GM13977 (cell line): ENCODE results near the gene DIO1.
"Not testable (repeated sequence)": the region's sequence is repeated elsewhere in the genome, so short reads cannot be mapped to it uniquely, and the experiment has no call there.

Experiments
- DNase-seq: peaks from one replicate; pipeline ENCODE4 v3.0.0; 2012; ENCODE audit warnings: low spot score
- in situ Hi-C: fragments of 300-500 bp; cut with MboI; formaldehyde crosslinking; loops from one replicate; pipeline ENCODE4 v1.12.0; 2022; ENCODE audit warnings: low sequenced_read_pairs, low pct_unique_long_range_greater_than_20kb, mixed read lengths, inconsistent platforms; ENCODE audit not compliant: unreplicated experiment
- TF ChIP-seq, protein P1 (sequence below): IDR thresholded peaks from 2 replicates; pipeline ENCODE4 v1.5.1; 2012; ENCODE audit warnings: mild to moderate bottlenecking, control low read depth; ENCODE audit not compliant: insufficient read depth; ENCODE audit errors: extremely low read depth, missing control alignments

The DIO1 gene

DNA sequence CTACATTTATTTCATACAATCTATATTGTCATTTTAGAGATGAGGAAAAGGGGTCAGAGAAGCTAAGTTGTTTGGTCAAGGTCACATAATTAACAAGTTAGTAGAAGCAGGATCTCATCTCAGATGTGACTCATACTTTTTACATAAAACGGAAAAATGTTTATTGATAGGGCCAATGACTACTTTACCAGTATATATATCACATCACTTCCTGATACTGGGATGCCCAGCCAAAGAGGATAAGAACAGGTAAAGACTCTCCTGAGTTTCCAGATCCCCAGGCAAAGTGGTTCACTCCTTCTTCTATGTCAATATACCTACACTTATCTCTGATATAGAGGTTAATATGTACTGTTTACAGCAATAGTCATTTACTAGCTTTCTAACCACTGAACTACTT, 25.4 kb upstream of the DIO1 start:
- no peak for DNase-seq
- in situ Hi-C loops: no loop called here
- TF ChIP-seq, protein P1, sequence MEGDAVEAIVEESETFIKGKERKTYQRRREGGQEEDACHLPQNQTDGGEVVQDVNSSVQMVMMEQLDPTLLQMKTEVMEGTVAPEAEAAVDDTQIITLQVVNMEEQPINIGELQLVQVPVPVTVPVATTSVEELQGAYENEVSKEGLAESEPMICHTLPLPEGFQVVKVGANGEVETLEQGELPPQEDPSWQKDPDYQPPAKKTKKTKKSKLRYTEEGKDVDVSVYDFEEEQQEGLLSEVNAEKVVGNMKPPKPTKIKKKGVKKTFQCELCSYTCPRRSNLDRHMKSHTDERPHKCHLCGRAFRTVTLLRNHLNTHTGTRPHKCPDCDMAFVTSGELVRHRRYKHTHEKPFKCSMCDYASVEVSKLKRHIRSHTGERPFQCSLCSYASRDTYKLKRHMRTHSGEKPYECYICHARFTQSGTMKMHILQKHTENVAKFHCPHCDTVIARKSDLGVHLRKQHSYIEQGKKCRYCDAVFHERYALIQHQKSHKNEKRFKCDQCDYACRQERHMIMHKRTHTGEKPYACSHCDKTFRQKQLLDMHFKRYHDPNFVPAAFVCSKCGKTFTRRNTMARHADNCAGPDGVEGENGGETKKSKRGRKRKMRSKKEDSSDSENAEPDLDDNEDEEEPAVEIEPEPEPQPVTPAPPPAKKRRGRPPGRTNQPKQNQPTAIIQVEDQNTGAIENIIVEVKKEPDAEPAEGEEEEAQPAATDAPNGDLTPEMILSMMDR: no peak

DNA sequence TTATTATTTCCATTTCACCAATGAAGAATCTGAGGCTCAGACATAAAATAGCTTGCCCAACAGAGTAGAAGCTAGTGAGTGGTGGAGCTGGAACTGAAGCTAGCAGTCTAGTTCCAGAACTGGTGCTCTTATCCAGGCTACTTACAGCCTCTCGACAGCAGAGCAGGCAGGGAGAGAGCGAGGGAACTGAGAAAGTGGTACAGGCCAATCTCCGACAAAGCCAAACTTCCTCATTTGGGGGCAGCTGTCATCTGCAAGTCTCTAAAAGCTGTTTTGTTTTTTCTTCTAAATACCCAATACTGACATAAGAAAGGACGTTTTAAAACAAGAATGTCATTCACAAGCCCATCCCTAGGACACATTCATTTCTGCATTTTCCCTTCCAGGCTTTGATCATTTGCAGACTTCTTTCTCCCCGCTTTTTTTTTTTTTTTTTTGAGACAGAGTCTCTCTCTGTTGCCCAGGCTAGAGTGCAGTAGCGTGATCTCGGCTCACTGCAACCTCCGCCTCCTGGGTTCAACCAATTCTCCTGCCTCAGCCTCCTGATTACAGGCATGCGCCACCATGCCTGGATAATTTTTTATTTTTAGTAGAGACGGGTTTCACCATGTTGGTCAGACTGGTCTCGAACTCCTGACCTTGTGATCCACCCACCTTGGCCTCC, 24.4 kb upstream of the DIO1 start:
- in situ Hi-C loops: no loop called here
- TF ChIP-seq, protein P1: no peak
- DNase-seq: no peak

DNA sequence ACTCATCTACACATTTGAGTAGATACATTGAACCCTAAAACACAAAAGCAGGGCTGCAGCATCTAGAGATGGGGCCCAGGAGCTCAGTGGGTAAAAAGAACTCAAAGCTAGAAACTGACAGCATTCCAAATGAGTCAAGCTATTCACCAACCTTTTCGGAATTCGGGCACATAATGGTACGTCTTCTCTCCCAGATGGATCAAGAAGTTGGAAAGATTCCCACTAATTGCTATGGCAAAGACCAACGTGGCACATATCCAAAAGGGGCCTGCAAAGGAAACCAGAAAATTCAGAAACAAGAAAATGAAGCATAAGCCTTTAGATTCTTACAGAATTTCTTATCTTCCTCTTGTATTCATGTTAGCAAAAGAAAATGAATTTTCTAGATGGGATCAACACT, 22.8 kb upstream of the DIO1 start:
- in situ Hi-C loops: no loop called here
- TF ChIP-seq, protein P1: no peak
- DNase-seq: no peak

DNA sequence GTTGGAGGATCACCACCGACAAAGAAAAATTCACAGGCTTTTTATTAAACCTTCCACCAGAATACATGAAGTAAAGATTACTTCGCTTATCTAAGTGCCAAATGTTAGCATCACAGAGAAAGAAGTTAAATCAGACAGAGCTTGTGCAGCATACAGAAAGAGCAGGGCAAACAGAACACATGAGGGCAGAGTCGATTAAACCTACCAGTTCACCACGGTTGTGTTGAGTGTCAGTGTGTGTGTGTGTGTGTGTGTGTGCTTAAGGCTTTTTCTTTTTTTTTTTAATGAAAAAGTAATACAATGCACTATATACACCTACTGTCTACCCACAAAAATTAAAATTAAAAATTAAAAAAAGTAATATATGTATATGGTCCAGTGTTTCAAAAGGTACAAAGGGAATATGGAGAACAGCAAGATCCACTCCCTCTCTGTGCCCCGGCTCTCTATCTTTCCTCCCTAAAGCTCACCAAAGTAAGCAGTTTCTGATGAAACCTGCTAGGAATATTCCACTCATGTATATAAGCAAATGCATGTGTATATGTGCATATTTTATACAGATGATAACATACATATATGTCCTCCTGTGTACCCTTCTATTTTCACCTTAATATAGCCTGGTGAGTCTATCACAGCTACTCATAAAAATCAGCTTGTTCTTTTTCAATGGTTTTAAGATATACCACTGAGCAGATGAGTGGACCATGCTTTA, 22.1 kb upstream of the DIO1 start:
- in situ Hi-C loops: no loop called here
- TF ChIP-seq, protein P1: no peak

DNA sequence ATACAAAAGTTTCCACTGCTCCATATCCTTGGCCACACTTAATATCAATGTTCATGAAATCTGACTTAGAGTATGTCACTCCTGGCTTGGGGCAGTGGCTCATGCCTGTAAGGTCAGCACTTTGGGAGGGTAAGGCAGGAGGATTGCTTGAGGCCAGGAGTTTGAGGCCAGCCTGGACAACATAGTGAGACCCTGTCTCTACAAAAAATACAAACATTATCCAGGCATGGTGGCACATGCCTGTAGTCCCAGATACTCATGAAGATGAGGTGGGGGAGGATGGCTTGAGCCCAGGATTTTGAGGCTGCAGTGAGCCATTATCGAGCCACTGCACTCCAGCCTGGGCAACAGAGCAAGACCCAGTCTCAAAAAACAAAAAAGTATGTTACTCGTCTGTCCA, 18.8 kb upstream of the DIO1 start:
- in situ Hi-C loops, DNase-seq: not testable (repeated sequence)

More for the DNA sequence above, 22.1 kb upstream of the DIO1 start:
- DNase-seq: no peak

DNA sequence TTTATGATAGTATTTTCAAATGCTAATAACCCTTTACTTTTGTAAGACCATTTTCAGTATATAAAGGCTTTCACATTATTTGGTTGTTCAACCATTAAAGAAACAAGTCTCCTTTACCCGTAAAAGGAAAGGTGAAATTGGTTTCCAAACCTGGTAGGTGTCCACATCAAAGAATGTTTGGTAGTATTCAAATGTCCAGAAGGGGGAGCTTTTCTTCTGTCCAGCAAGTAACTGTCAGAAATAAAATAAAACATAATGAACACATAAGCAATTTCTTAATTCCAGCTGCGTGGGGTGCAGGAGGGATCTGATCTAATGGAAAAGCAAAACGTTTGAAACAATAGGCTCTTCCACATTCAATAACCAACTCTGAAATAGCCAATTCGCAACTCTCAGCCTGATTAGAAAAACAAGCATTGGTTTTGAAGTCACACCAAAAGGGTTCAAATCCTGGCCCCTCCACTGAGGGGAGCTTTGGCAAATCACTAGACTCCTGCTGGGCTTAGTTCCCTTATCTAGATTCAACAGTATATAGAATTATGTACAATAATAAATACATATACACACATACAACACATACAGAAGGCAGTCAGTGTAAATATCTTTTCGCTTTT, 15.4 kb upstream of the DIO1 start:
- peak; percentile 49 for DNase-seq
- in situ Hi-C loops: no loop called here
- TF ChIP-seq, protein P1: peak; percentile 60

DNA sequence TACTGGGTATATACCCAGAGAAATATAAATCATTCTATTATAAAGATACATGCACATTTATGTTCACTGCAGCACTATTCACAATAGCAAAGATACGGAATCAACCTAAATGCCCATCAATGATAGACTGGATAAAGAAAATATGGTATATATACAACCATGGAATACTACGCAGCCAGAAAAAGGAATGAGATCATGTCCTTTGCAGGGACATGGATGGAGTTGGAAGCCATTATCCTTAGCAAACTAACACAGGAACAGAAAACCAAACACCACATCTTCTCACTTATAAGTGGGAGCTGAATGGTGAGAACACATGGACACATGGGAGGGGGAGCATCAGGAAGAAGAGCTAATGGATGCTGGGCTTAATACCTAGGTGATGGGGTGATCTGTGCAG, 12.1 kb upstream of the DIO1 start:
- in situ Hi-C loops, DNase-seq: not testable (repeated sequence)

DNA sequence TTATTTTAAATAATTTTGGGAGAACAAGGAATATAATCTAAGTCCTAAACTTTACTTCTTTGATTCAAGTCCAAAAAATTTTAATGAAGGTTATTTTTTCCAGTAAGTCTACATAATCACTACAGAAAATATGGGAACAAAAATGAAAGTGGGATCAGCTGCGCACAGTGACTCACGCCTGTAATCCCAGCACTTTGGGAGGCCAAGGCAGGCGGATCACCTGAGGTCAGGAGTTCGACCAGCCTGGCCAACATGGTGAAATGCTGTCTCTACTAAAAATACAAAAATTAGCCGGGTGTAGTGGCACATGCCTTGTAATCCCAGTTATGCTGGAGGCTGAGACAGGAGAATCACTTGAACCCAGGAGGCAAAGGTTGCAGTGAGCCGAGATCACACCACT, 10.4 kb upstream of the DIO1 start:
- in situ Hi-C loops: not testable (repeated sequence)

More for the DNA sequence above, 10.4 kb upstream of the DIO1 start:
- not testable (repeated sequence) for DNase-seq
